A549 (cell line): Measurements from ENCODE around the gene CTNNA3. TPM values are rescaled to one million over a fixed set of nuclear protein-coding genes. Genes with fewer than 3 reads are reported as not detected.

Experiments used
- ATAC-seq, 2 experiments: fragments of 200-7000 bp in 1 of 2; fragments of >200 bp in 1 of 2; cut with Nextera tagmentation in 1 of 2; cut with Tn5 transposase in 1 of 2; 3 replicates each; pipeline versions ENCODE4 v1.8.0 to v1.9.1; 2018 to 2020; ENCODE audit warnings: mild to moderate bottlenecking in 1 of 2, moderate library complexity in 1 of 2
- CTCF ChIA-PET: fragments of 300-600 bp; sonication (Branson Sonifier 250); formaldehyde crosslinking; extraction: SDS; loops from one replicate; lab custom pipeline; 2021; ENCODE audit warnings: antibody characterized with exemption, inconsistent platforms; lab: Yijun Ruan, JAX
- POLR2A ChIA-PET: fragments of 350-600 bp; formaldehyde crosslinking; extraction: SDS; loops from one replicate; lab custom pipeline; 2021; ENCODE audit warnings: antibody characterized with exemption, inconsistent platforms; lab: Yijun Ruan, JAX
- DNase-seq, 2 experiments: peaks; one replicate each; pipeline versions ENCODE4 v3.0.0 to v3.0.0-alpha.2; 2011 to 2016; ENCODE audit warnings: low read depth in 1 of 2, low spot score in 1 of 2
- FAIRE-seq: peaks from 2 replicates; lab custom pipeline; 2011; peaks lifted over from hg19 to GRCh38; lab: Jason Lieb, UNC
- H3K27ac ChIP-seq, 2 experiments: fragments of >200 bp; sonication (Bioruptor Twin); formaldehyde crosslinking; 3 replicates each; pipeline ENCODE4 v1.5.1; 2016 to 2017
- H3K4me1 ChIP-seq: fragments of >200 bp; sonication (Bioruptor Twin); formaldehyde crosslinking; 3 replicates; pipeline ENCODE4 v1.6.1; 2016
- H3K4me2 ChIP-seq: fragments of >200 bp; sonication (Bioruptor Twin); formaldehyde crosslinking; 3 replicates; pipeline ENCODE4 v1.6.1; 2016
- H3K4me3 ChIP-seq: fragments of >200 bp; sonication (Bioruptor Twin); formaldehyde crosslinking; 3 replicates; pipeline ENCODE4 v1.5.1; 2016
- H3K9me3 ChIP-seq: fragments of >200 bp; sonication (Bioruptor Twin); formaldehyde crosslinking; 3 replicates; pipeline ENCODE4 v1.6.1; 2016
- CEBPB ChIP-seq, 2 experiments: fragments of >200 bp in 1 of 2; sonication (Bioruptor Twin) in 1 of 2; formaldehyde crosslinking in 1 of 2; IDR thresholded peaks; 2 replicates each; pipeline ENCODE4 v1.6.1; 2012 to 2016
- CHD2 ChIP-seq: fragments of 150-350 bp; IDR thresholded peaks from 2 replicates; pipeline ENCODE4 v1.6.1; 2014; ENCODE audit warnings: low read length; ENCODE audit not compliant: partially characterized antibody
- CHD4 ChIP-seq: fragments of 200-600 bp; sonication (generic); IDR thresholded peaks from 2 replicates; pipeline ENCODE4 v1.6.1; 2016; ENCODE audit warnings: antibody characterized with exemption, mild to moderate bottlenecking, borderline replicate concordance
- EHMT2 ChIP-seq: fragments of 200-600 bp; sonication (generic); IDR thresholded peaks from 2 replicates; pipeline ENCODE4 v1.6.1; 2016; ENCODE audit warnings: antibody characterized with exemption, low read depth, mild to moderate bottlenecking, moderate library complexity
- ELK1 ChIP-seq: fragments of 150-350 bp; IDR thresholded peaks from 2 replicates; pipeline ENCODE4 v1.6.1; 2014; ENCODE audit warnings: low read depth, mild to moderate bottlenecking, low read length
- ESRRA ChIP-seq: fragments of 150-350 bp; IDR thresholded peaks from 2 replicates; pipeline ENCODE4 v1.6.1; 2014; ENCODE audit warnings: mild to moderate bottlenecking, low read length, borderline replicate concordance
- FOSB ChIP-seq: fragments of 250-450 bp; sonication (Bioruptor Pico); IDR thresholded peaks from 2 replicates; pipeline ENCODE4 v1.5.0; 2020; ENCODE audit warnings: mild to moderate bottlenecking, moderate library complexity
- FOSL2 ChIP-seq, 2 experiments: fragments of 450-650 bp in 1 of 2; fragments of >200 bp in 1 of 2; sonication (Bioruptor Twin) in 1 of 2; formaldehyde crosslinking; IDR thresholded peaks; 2 replicates each; pipeline versions ENCODE4 v1.5.0 to v1.6.1; 2016 to 2020; ENCODE audit warnings: mild to moderate bottlenecking in 1 of 2, moderate library complexity in 1 of 2
- GATA3 ChIP-seq: IDR thresholded peaks from 2 replicates; pipeline ENCODE4 v1.6.1; 2012; ENCODE audit warnings: borderline replicate concordance
- HEYL ChIP-seq: fragments of 250-450 bp; sonication (Bioruptor Pico); IDR thresholded peaks from 2 replicates; pipeline ENCODE4 v1.8.0; 2021; ENCODE audit warnings: mild to moderate bottlenecking, moderate library complexity
- JUN ChIP-seq, 2 experiments: fragments of >200 bp; sonication (Bioruptor Twin); formaldehyde crosslinking; IDR thresholded peaks; 2 replicates in 1 of 2; 3 replicates in 1 of 2; pipeline ENCODE4 v1.6.1; 2016 to 2017
- JUNB ChIP-seq: fragments of >200 bp; sonication (Bioruptor Twin); formaldehyde crosslinking; IDR thresholded peaks from 2 replicates; pipeline ENCODE4 v1.6.1; 2016
- MAFK ChIP-seq: fragments of 450-650 bp; IDR thresholded peaks from 2 replicates; pipeline ENCODE4 v1.6.1; 2014; ENCODE audit not compliant: partially characterized antibody
- MAX ChIP-seq: IDR thresholded peaks from 2 replicates; pipeline ENCODE4 v1.6.1; 2012
- PHF8 ChIP-seq: fragments of 200-600 bp; sonication (generic); IDR thresholded peaks from 2 replicates; pipeline ENCODE4 v1.6.1; 2016; ENCODE audit warnings: low read depth, mild to moderate bottlenecking, antibody characterized with exemption, moderate library complexity, borderline replicate concordance
- SMC3 ChIP-seq: fragments of >200 bp; sonication (Bioruptor Twin); formaldehyde crosslinking; IDR thresholded peaks from 3 replicates; pipeline ENCODE4 v1.6.1; 2018; ENCODE audit warnings: inconsistent platforms
- USF2 ChIP-seq: fragments of 450-650 bp; IDR thresholded peaks from 2 replicates; pipeline ENCODE4 v1.6.1; 2014; ENCODE audit warnings: antibody characterized with exemption
- ZFP36 ChIP-seq: fragments of 450-650 bp; IDR thresholded peaks from 2 replicates; pipeline ENCODE4 v1.6.1; 2014; ENCODE audit warnings: borderline replicate concordance; ENCODE audit not compliant: partially characterized antibody
- ZSCAN20 ChIP-seq: fragments of 250-450 bp; sonication (Bioruptor Pico); IDR thresholded peaks from 2 replicates; pipeline ENCODE4 v1.8.0; 2022; ENCODE audit warnings: mild to moderate bottlenecking, moderate library complexity
- WGBS: methylation state at CpG from one replicate; pipeline ENCODE4 v1.1.6; 2017; ENCODE audit errors: missing lambda C conversion rate; 5-methylcytosine and 5-hydroxymethylcytosine counted together
- polyA plus RNA-seq, 4 experiments: library from polyadenylated mRNA; depleted of rRNA in 3 of 4; stranded (reverse); fragments of >200 nt; fragmentation: RNase III in 1 of 4; extraction: RNeasy Plus Mini Kit Qiagen cat#74134 plus additional on column Dnase treatment in 1 of 4; gene quantifications; 2 replicates in 3 of 4; 3 replicates in 1 of 4; pipeline ENCODE4 v1.2.3, GENCODE V29; 2011 to 2017

Gene CTNNA3
- polyA plus RNA-seq, 2 of the 4 experiments (the other 2 are of a cell fraction), result not detected

GRCh38 chr10:67506083-67506756 is 189.8 kb downstream of the CTNNA3 start:
- DNase-seq, result no peak
- TF ChIP-seq MAFK (no peak), ESRRA (no peak), ZFP36 (no peak), CHD2 (no peak), EHMT2 (no peak), USF2 (no peak), FOSB (no peak), MAX (no peak)
- ChIA-PET CTCF (interaction anchor here (0.6 to 1.0 kb wide), 2 partner anchors 15 to 44 kb away, joined by 4 to 6 read pairs; no protein-coding TSS in a partner anchor), POLR2A (no interaction called here)
- FAIRE-seq, result no peak
- no peak overlapping the region for H3K4me3 ChIP-seq
- no peaks in the 10 kb centered on the region for H3K9me3 ChIP-seq
- WGBS, result 61% methylated on average over 2 of the region's 2 CpGs
- no peak for ATAC-seq
- H3K4me2 ChIP-seq, result no peak overlapping the region
- no peak overlapping the region for H3K27ac ChIP-seq
- H3K4me1 ChIP-seq, result no peaks in the 10 kb centered on the region

- TF ChIP-seq ZFP36 (peak; percentile 35), CEBPB (IDR thresholded peaks at IDR 0.05) (peak in 1 of 2 experiments; percentile 24; a peak in 1 of 4 replicates), GATA3 (peak; percentile 89), ESRRA (no peak), FOSL2 (IDR thresholded peaks at IDR 0.05) (peak; percentile 55; the same call in 1 of the 2 replicates), FOSL2 (CRISPR knock-in tag; IDR thresholded peaks at IDR 0.05) (peak; percentile 61; the same call in 1 of the 2 replicates), JUNB (peak; percentile 69; the same call in 1 of the 2 replicates), SMC3 (no peak), MAX (0 out of 2 replicates have a peak, but pooled peaks have one; percentile 16), JUN (IDR thresholded peaks at IDR 0.05) (no peak), ZSCAN20 (no peak)
- WGBS, result 0% methylated on average over 2 of the region's 2 CpGs
- 0 out of 3 replicates have a peak, but pooled peaks cover 1% of the 10 kb centered on the region for H3K9me3 ChIP-seq
- ATAC-seq (peak; percentile 56 to 66; a peak in 5 of 6 replicates), DNase-seq (peak; percentile 3 to 34), FAIRE-seq (no peak)
- peak overlapping the region; percentile 44 for H3K4me2 ChIP-seq
- peaks cover 16% of the 10 kb centered on the region for H3K4me1 ChIP-seq
- H3K27ac ChIP-seq, result no peak overlapping the region
- POLR2A ChIA-PET, result no interaction called here
- H3K4me3 ChIP-seq, result no peak overlapping the region
- CTCF ChIA-PET, result no interaction called here
Measured at GRCh38 chr10:67492317-67493019, 203.5 kb downstream of the CTNNA3 start.

GRCh38 chr10:67487906-67488619 is 207.9 kb downstream of the CTNNA3 start:
- peaks cover 15% of the 10 kb centered on the region for H3K4me1 ChIP-seq
- ChIA-PET POLR2A (no interaction called here), CTCF (no interaction called here)
- 34% methylated on average over 6 of the region's 6 CpGs for WGBS
- TF ChIP-seq ELK1 (no peak), HEYL (CRISPR knock-in tag) (no peak), CHD4 (no peak), PHF8 (no peak), MAFK (no peak)
- ATAC-seq, result no peak
- H3K4me3 ChIP-seq, result no peak overlapping the region
- DNase-seq, result no peak
- H3K4me2 ChIP-seq, result no peak overlapping the region
- H3K27ac ChIP-seq, result no peak overlapping the region
- FAIRE-seq, result no peak
- no peaks in the 10 kb centered on the region for H3K9me3 ChIP-seq
